ENCODE data around the gene LIPC. TPM values are rescaled to one million over a fixed set of nuclear protein-coding genes. Genes with fewer than 3 reads are reported as not detected.

LIPC gene
- total and polyA plus RNA-seq, 2 donors (not counting 3 experiments of a cell fraction or from before 2014, with no cell fraction given), result not detected

GRCh38 chr15:58543664-58544335 lies 112.0 kb downstream of the LIPC start:
- ChIA-PET CTCF (interaction anchor here (0.7 kb wide), 1 partner anchor 68 kb away, joined by 3 read pairs; no protein-coding TSS in a partner anchor), POLR2A (no interaction called here)
- dilution Hi-C loops (cut with MboI; ENCODE audit: extremely low pct_ligation_motif_present, low sequenced_read_pairs), result no loop called here
- no TSS peak for BruUV-seq (replicated peaks)
- TF ChIP-seq GATA2 (IDR thresholded peaks at IDR 0.05; ENCODE audit: insufficient read depth, insufficient read length, low read depth, low read length) (no peak), EZH2 (IDR thresholded peaks at IDR 0.05; ENCODE audit: borderline replicate concordance, low read depth, low read length, severe bottlenecking) (no peak), CTCF (IDR thresholded peaks at IDR 0.05; ENCODE audit: extremely low read depth in 1 of 2, insufficient read depth in 1 of 2, low read depth in 1 of 2, low read length in 2 of 2) (no peak), POLR2A (IDR thresholded peaks at IDR 0.05; ENCODE audit: low read depth, low read length) (no peak), MYC (IDR thresholded peaks at IDR 0.05; ENCODE audit: low read depth, low read length) (no peak), POLR2AphosphoS5 (IDR thresholded peaks at IDR 0.05; ENCODE audit: insufficient read depth, low read depth, low read length) (no peak), FOS (IDR thresholded peaks at IDR 0.05; ENCODE audit: borderline replicate concordance, insufficient read depth, low read length) (no peak), MAX (IDR thresholded peaks at IDR 0.05; ENCODE audit: insufficient read depth, insufficient read length) (no peak), JUN (IDR thresholded peaks at IDR 0.05; ENCODE audit: borderline replicate concordance, insufficient read depth, insufficient read length, low read depth) (no peak)
- Histone ChIP-seq H3K4me3 (replicated peaks in 1 of 3; ENCODE audit: insufficient read depth in 1 of 3, low read depth in 1 of 3, low read length in 3 of 3) (no peak overlapping the region), H3K4me1 (ENCODE audit: control insufficient read depth, extremely low read depth, insufficient read depth, low read length) (peaks cover 18% of the 10 kb centered on the region), H3K9me3 (replicated peaks; ENCODE audit: control insufficient read depth, insufficient read depth, low read length) (no peaks in the 10 kb centered on the region), H2AFZ (ENCODE audit: low read depth, low read length) (no peak overlapping the region), H3K9ac (replicated peaks; ENCODE audit: extremely low read depth, insufficient read depth, low read length) (no peak overlapping the region), H3K4me2 (ENCODE audit: insufficient read depth, low read length) (no peak overlapping the region), H3K9me1 (replicated peaks; ENCODE audit: control insufficient read depth, extremely low read depth, insufficient read depth, low read length) (no peaks in the 10 kb centered on the region), H3K36me3 (ENCODE audit: control insufficient read depth in 2 of 2, extremely low read depth in 1 of 2, insufficient read depth in 2 of 2, low read length in 2 of 2) (no peaks in the 10 kb centered on the region), H3K79me2 (ENCODE audit: control insufficient read depth, insufficient read depth, low read length) (no peaks in the 10 kb centered on the region), H3K27ac (ENCODE audit: insufficient read depth, low read depth, low read length) (no peak overlapping the region), H4K20me1 (replicated peaks; ENCODE audit: control insufficient read depth, extremely low read depth, insufficient read depth, low read length) (no peaks in the 10 kb centered on the region), H3K27me3 (ENCODE audit: control insufficient read depth in 2 of 2, insufficient read depth in 2 of 2, low read length in 2 of 2) (no peaks in the 10 kb centered on the region)
- intact Hi-C loops (cut with micrococcal nuclease), result no loop called here
- FAIRE-seq (no peak), DNase-seq (ENCODE audit: low read depth, low spot score) (no peak)

Data from endothelial cell of umbilical vein (primary cell).